Spleen (tissue), 11 donors: ENCODE data around the gene DLG5. TPM values are rescaled to one million over a fixed set of nuclear protein-coding genes. Genes with fewer than 3 reads are reported as not detected.

ENCODE experiments used
- DNase-seq: peaks from one replicate; pipeline ENCODE4 v3.0.0-alpha.2; 2020
- H3K27ac ChIP-seq, 8 donors: fragments of 200-600 bp; sonication (generic) in 7 of 8; 1 replicate in 4 of 8; 2 replicates in 4 of 8; pipeline versions ENCODE4 v1.5.0 to v1.8.0; 2016 to 2021; ENCODE audit warnings: inconsistent platforms in 4 of 8, mild to moderate bottlenecking in 4 of 8, moderate library complexity in 1 of 8
- H3K27me3 ChIP-seq, 7 donors: fragments of 200-600 bp; sonication (generic) in 6 of 7; replicated peaks in 1 of 7; 1 replicate in 4 of 7; 2 replicates in 3 of 7; pipeline versions ENCODE4 v1.5.0 to v1.8.0; 2016 to 2021; ENCODE audit warnings: inconsistent platforms in 3 of 7, mild to moderate bottlenecking in 1 of 7
- H3K36me3 ChIP-seq, 6 donors: fragments of 200-600 bp; sonication (generic) in 5 of 6; 1 replicate in 4 of 6; 2 replicates in 2 of 6; pipeline versions ENCODE4 v1.5.0 to v1.8.0; 2016 to 2021; ENCODE audit warnings: inconsistent platforms in 2 of 6
- H3K4me1 ChIP-seq, 6 donors: fragments of 200-600 bp; sonication (generic) in 5 of 6; 1 replicate in 3 of 6; 2 replicates in 3 of 6; pipeline versions ENCODE4 v1.5.0 to v1.8.0; 2016 to 2021; ENCODE audit warnings: inconsistent platforms in 3 of 6
- H3K4me3 ChIP-seq, 8 donors: fragments of 200-600 bp; sonication (generic) in 7 of 8; 1 replicate in 4 of 8; 2 replicates in 4 of 8; pipeline versions ENCODE4 v1.5.0 to v1.8.0; 2016 to 2021; ENCODE audit warnings: inconsistent platforms in 4 of 8, mild to moderate bottlenecking in 4 of 8, moderate library complexity in 2 of 8
- H3K9me3 ChIP-seq, 8 donors: fragments of 200-600 bp; sonication (generic) in 7 of 8; 1 replicate in 4 of 8; 2 replicates in 4 of 8; pipeline versions ENCODE4 v1.5.0 to v1.8.0; 2016 to 2021; ENCODE audit warnings: inconsistent platforms in 4 of 8
- CTCF ChIP-seq, 11 experiments: fragments of 200-600 bp in 7 of 11; fragments of 450-650 bp in 4 of 11; sonication (generic) in 4 of 11; IDR thresholded peaks in 8 of 11; conservative IDR thresholded peaks in 3 of 11; 1 replicate in 7 of 11; 2 replicates in 4 of 11; pipeline versions ENCODE4 v1.4.0 to v1.8.0; 2016 to 2021; ENCODE audit warnings: antibody characterized with exemption in 11 of 11, inconsistent platforms in 4 of 11, mild to moderate bottlenecking in 1 of 11
- POLR2A ChIP-seq, 3 donors: fragments of 450-650 bp; IDR thresholded peaks; one replicate each; pipeline ENCODE4 v1.5.1; 2017; ENCODE audit warnings: antibody characterized with exemption in 3 of 3, mild to moderate bottlenecking in 1 of 3
- POLR2AphosphoS5 ChIP-seq, 3 donors: sonication (generic); formaldehyde crosslinking; IDR thresholded peaks; one replicate each; pipeline ENCODE4 v1.5.1; 2017; ENCODE audit warnings: antibody characterized with exemption in 3 of 3
- WGBS, 5 donors: extraction: QIAGEN DNeasy Blood & Tissue Kit in 3 of 5; methylation state at CpG; one replicate each; pipeline versions ENCODE4 v1.1.5 to v1.1.7; 2013 to 2018; 5-methylcytosine and 5-hydroxymethylcytosine counted together
- intact Hi-C: fragments of 100-400 bp; cut with DNase I; formaldehyde crosslinking; loops from one replicate; pipeline ENCODE4 v1.15.0; 2023; ENCODE audit warnings: low total_unique reads
- polyA plus RNA-seq, 3 donors: library from polyadenylated mRNA; stranded (reverse); fragments of 200-250 nt; gene quantifications; one replicate each; pipeline ENCODE4 v1.2.1, GENCODE V29; 2013
- total RNA-seq, 7 donors: library from RNA; depleted of rRNA in 3 of 7; stranded (reverse); fragments of >200 nt in 3 of 7; fragmentation: NEBNext Ultra II Directional in 4 of 7; extraction: Animal tissue kit (Norgen Biotek cat#: 25700) in 4 of 7; gene quantifications; one replicate each; pipeline versions ENCODE4 v1.1.0 to v1.2.1, GENCODE V29; 2016 to 2021
- donor health status: healthy with polysubstance abuse.
- donor health status: DM: no; HTN: no; CAD: no; lungs with moderate emphysema.
- donor health status: DM: no; HTN: no; CAD: no.
- donor health status: Bipolar disorder and iron deficiency.
- donor health status: healthy.
- donor health status: DM: no; HTN: no; CAD: no.
- donor health status: DM: yes; HTN: yes; CAD: no.

The DLG5 gene
- total and polyA plus RNA-seq, 10 donors: 2.0 to 14.4 (median 8.8) TPM

- 85 to 97% (median 95%) methylated on average over 2 of the region's 2 CpGs for WGBS, 5 donors
- Histone ChIP-seq H3K9me3 (no peaks in the 10 kb centered on the region), H3K36me3 (peaks cover 0 to 83% (median 2%) of the 10 kb centered on the region in 6 donors), H3K4me1 (no peaks in the 10 kb centered on the region), H3K27me3 (no peaks in the 10 kb centered on the region), H3K27ac (no peak overlapping the region), H3K4me3 (no peak overlapping the region)
- TF ChIP-seq CTCF (IDR thresholded peaks at IDR 0.05 in 8 of 11, conservative IDR thresholded peaks at IDR 0.05 in 3 of 11) (no peak), POLR2A (IDR thresholded peaks at IDR 0.05) (no peak)
- intact Hi-C loops: no loop called here
- DNase-seq: no peak
Measured at GRCh38 chr10:77798940-77799339, 127.6 kb downstream of the DLG5 start.

DNA sequence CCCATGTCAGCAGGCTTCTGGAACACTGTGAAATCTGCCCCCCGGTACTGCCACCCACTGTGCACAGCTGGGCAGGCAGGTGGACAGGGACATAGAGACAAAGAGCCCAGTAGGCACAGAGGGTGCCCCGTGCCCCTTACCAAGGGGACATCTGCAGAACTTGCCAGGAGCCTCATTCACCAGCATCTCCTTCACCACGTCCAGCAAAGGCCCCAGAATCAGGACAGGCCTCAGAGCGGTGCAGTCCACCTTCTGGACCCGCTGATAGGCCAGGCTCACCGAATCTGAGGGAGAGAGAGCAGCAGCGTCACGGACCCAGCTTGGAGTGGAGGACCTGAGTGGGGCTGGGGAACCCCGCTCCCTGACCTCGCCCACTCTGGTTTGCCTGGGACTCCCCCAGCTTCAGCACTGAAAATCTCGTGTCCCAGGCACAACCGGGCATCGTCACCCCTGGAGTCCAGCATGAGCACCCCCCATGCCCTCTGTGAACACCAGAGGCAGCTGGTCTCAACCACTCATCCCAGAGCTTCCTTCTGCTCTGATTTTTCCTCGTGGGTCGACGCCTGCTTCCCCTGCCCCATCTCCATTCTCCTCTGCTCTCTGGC, 130.1 kb downstream of the DLG5 start:
- Histone ChIP-seq H3K36me3 (peaks cover 0 to 94% (median 5%) of the 10 kb centered on the region in 6 donors), H3K4me3 (no peak overlapping the region), H3K4me1 (no peaks in the 10 kb centered on the region), H3K9me3 (no peaks in the 10 kb centered on the region), H3K27ac (no peak overlapping the region), H3K27me3 (no peaks in the 10 kb centered on the region)
- no peak for TF ChIP-seq POLR2A (IDR thresholded peaks at IDR 0.05)
- no peak for TF ChIP-seq POLR2AphosphoS5 (IDR thresholded peaks at IDR 0.05)
- TF ChIP-seq CTCF (IDR thresholded peaks at IDR 0.05 in 8 of 11, conservative IDR thresholded peaks at IDR 0.05 in 3 of 11): no peak
- 90 to 95% (median 92%) methylated on average over 11 to 16 of the region's 16 CpGs for WGBS, 5 donors
- peak; percentile 47 for DNase-seq
- intact Hi-C loops: no loop called here

GRCh38 chr10:77795426-77796055, 131.0 kb downstream of the DLG5 start:
- Histone ChIP-seq H3K4me3 (no peak overlapping the region), H3K4me1 (no peaks in the 10 kb centered on the region), H3K9me3 (no peaks in the 10 kb centered on the region), H3K27me3 (no peaks in the 10 kb centered on the region), H3K27ac (no peak overlapping the region), H3K36me3 (peaks cover 0 to 95% (median 5%) of the 10 kb centered on the region in 6 donors)
- DNase-seq: peak; percentile 55
- intact Hi-C loops: no loop called here
- WGBS, 5 donors: 90 to 98% (median 91%) methylated on average over 13 to 20 of the region's 20 CpGs
- TF ChIP-seq POLR2AphosphoS5 (IDR thresholded peaks at IDR 0.05) (no peak), CTCF (IDR thresholded peaks at IDR 0.05 in 8 of 11, conservative IDR thresholded peaks at IDR 0.05 in 3 of 11) (no peak), POLR2A (IDR thresholded peaks at IDR 0.05) (no peak)

DNA sequence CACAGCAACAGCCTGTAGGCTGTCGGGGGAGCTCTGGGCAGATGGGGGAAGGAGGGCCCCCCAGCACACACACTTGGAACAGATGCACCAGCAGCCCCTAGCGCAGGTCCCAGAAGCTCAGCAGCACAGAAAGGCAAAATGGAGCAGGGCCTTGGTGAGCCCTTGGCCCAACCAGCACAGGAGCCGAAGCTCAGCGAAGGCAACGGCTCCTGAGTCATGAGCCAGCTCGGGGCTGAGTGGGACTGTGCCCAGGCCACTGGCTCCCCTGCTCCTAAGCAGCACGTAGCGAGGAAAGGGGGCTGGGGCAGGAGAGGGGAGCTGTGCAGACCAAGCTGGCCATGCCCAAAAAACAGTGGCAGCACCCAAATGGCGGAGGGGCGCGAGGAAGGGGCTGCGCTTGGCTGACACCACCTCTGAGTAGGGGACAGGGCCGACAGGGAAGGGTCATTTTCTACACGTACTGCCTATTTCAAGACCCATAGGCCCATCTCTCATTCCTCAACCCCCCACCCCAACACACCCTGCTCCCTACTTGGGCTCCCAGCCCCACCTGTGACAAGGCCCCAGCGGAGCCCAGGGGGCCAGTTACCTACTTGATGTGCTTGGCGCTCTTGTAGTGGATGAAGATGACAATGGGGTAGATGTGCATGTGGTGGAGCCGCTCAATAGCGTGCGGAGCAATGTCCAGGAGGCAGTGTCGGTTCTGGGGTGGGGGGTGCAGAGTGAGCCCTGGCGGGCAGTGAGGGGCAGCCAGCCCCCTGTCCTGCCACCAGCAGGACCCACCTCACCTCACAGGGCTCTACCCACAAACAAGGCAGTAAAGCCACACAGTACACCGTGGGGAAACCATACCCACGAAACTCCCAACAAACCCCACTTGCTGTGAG, 132.1 kb downstream of the DLG5 start:
- Histone ChIP-seq H3K4me1 (no peaks in the 10 kb centered on the region), H3K27me3 (no peaks in the 10 kb centered on the region), H3K27ac (no peak overlapping the region), H3K36me3 (peaks cover 0 to 95% (median 4%) of the 10 kb centered on the region in 6 donors), H3K9me3 (no peaks in the 10 kb centered on the region), H3K4me3 (no peak overlapping the region)
- DNase-seq: peak; percentile 68
- TF ChIP-seq POLR2AphosphoS5 (IDR thresholded peaks at IDR 0.05): no peak
- TF ChIP-seq POLR2A (IDR thresholded peaks at IDR 0.05): no peak
- TF ChIP-seq CTCF (IDR thresholded peaks at IDR 0.05 in 8 of 11, conservative IDR thresholded peaks at IDR 0.05 in 3 of 11): no peak
- intact Hi-C loops: no loop called here
- WGBS, 5 donors: 94 to 97% (median 95%) methylated on average over 17 to 23 of the region's 23 CpGs
